ENCODE data around the gene MAP6D1.

Gene MAP6D1

GRCh38 chr3:183825456-183826161 lies at the start of gene MAP6D1:
TSS of gene MAP6D1 (minus strand) at chr3:183825577. CDS start at chr3:183825547, 30 bp downstream.
- DNase-seq (ENCODE audit: low read depth in 3 of 3) = peak in 1 of 3 experiments; percentile 35

DNA sequence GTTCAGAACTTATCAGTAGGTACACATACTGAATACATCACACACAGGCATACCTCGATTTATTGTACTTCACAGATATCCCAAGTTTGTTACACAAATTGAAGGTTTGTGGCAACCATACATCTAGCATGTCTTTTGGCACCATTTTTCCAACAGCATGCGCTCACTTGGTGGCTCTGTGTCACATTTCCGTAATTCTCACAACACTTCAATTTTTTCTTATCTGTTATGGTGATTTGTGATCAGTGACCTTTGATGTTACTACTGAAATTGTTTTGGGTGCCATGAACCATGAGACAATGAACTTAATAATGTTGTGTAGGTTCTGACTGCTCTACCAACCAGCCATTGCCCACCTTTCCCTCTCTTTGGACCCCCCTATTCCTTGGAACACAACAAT lies 48.5 kb upstream of the MAP6D1 start:
- DNase-seq (ENCODE audit: low read depth in 3 of 3) = no peak

DNA sequence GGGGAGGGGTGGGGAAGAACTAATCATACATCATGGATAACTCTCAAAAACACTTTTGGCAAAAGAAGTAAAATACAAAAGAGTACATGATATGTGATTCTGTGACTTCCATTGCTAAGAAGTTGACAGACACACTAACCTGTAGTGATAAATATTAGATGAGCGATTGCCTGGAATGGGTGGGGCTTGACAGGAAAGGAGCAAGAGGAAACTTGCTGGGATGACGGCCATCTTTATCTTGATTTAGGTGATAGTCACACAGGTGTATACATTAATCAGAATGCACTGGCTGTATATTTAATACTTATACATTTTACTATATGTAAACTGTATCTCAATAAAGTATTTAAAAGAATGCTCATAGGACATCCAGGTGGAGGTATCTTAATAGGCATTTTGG lies 46.2 kb upstream of the MAP6D1 start:
- DNase-seq (ENCODE audit: low read depth in 3 of 3) = no peak

DNA sequence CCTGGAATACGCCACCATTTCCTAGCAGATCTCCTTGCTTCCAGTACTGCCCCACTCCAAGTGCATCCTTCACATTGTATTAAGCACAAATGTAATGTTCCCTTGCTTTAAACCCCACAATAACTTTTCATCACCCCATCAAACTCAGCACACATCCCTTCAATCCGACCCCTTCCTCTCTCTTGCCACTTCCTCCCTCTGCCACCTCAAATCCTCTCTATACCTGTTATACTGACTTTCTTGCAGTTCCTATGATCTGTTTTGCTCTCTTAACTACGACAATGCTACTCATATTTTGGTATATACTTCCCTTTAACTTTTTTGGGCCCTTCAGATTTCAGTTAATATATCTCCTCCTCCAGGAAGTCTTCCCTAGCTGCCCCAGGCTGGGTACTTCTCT lies 45.2 kb upstream of the MAP6D1 start:
- DNase-seq (ENCODE audit: low read depth in 3 of 3) = no peak

DNA sequence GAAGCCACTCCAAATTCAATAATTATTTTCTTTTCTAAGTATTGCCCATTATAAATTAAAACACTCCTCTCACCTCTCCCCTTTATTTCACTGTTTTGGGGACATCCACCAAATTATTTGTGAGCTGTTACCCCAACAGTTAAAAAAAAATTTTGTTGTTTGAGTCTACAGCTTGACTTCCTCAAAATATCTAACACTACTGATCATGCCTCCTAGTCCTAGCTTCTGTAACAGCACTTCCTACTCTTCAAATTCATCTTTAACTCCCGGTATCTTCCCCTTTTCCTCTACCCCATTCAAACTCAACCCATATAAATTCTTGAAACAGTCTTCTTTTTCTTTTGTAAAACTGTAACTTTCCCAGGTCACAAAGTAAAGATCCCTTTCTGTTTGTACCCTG lies 43.4 kb upstream of the MAP6D1 start:
- DNase-seq (ENCODE audit: low read depth in 3 of 3) = no peak

GRCh38 chr3:183862610-183863009 lies 37.2 kb upstream of the MAP6D1 start:
- no peak for DNase-seq (ENCODE audit: low read depth in 3 of 3)

DNA sequence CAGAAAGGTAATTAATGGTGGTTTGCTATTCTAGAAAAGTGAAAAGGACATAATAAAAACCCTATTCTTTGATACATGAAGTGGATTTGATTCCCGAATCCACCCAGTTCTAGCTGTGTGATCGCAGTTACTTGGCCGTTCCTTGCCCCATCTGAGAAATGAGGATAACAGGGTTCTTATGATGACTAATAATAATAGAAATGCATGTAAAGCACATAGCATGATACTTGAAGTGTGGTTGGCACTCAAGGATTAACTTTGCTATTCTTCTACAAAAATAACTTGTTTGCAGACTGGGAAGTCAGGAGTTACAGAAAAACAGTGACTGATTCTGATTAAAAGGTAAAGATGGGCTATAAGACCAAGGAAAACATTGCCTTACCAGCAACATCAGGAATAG lies 32.5 kb upstream of the MAP6D1 start:
- no peak for DNase-seq (ENCODE audit: low read depth in 3 of 3)

- no peak for DNase-seq (ENCODE audit: low read depth in 3 of 3)
Observed at GRCh38 chr3:183854318-183855035, 29.1 kb upstream of the MAP6D1 start.

- DNase-seq (ENCODE audit: low read depth in 3 of 3) = no peak
Observed at GRCh38 chr3:183845608-183846288, 20.4 kb upstream of the MAP6D1 start.

- no peak for DNase-seq (ENCODE audit: low read depth in 3 of 3)
Observed at GRCh38 chr3:183845090-183845489, 19.7 kb upstream of the MAP6D1 start.

- DNase-seq (ENCODE audit: low read depth in 3 of 3) = no peak
Observed at GRCh38 chr3:183844606-183845005, 19.2 kb upstream of the MAP6D1 start.

- no peak for DNase-seq (ENCODE audit: low read depth in 3 of 3)
Observed at GRCh38 chr3:183839751-183840150, 14.4 kb upstream of the MAP6D1 start.

DNA sequence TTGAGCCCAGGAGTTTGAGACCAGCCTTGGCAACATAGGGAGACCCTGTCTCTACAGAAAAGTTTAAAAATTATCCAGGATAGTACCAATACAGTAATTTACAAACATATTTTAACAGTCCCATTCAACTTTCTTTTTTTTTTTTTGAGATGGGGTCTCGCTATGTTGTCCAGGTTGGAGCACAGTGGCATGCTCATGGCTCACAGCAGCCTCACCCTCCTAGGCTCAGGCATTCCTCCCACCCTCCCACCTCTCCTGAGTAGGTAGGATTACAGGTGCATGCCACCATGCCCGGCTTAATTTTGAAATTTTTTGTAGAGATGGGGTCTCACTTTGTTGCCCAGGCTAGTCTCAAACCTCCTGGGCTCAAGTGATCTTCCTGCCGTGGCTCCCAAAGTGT lies 12.5 kb upstream of the MAP6D1 start:
- DNase-seq (ENCODE audit: low read depth in 3 of 3) = no peak

- no peak for DNase-seq (ENCODE audit: low read depth in 3 of 3)
Observed at GRCh38 chr3:183837390-183837789, 12.0 kb upstream of the MAP6D1 start.

DNA sequence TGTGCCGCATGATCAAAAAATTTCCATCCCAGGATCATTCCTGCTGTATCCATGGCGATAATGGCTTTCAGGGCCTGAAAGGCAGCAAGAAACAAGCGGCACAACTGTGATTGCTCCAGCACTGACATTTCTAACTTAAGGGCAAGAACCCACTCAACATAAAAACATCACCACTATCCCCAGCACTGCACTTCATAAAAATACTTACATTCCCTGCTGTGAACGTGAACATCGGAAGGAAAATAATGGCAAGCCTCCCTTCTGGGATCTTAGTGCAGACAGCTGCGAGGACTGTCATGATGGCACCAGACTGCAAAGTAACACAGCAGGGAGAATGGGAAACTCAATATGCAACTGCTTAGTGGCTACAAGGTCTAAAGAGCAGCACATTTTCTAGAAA lies 8.1 kb upstream of the MAP6D1 start:
- DNase-seq (ENCODE audit: low read depth in 3 of 3) = no peak

- no peak for DNase-seq (ENCODE audit: low read depth in 3 of 3)
Observed at GRCh38 chr3:183830187-183830586, 4.8 kb upstream of the MAP6D1 start.

- DNase-seq (ENCODE audit: low read depth in 3 of 3) = no peak
Observed at GRCh38 chr3:183829466-183829865, 4.1 kb upstream of the MAP6D1 start.

GRCh38 chr3:183828538-183828870 lies 3.1 kb upstream of the MAP6D1 start:
- no peak for DNase-seq (ENCODE audit: low read depth in 3 of 3)

DNA sequence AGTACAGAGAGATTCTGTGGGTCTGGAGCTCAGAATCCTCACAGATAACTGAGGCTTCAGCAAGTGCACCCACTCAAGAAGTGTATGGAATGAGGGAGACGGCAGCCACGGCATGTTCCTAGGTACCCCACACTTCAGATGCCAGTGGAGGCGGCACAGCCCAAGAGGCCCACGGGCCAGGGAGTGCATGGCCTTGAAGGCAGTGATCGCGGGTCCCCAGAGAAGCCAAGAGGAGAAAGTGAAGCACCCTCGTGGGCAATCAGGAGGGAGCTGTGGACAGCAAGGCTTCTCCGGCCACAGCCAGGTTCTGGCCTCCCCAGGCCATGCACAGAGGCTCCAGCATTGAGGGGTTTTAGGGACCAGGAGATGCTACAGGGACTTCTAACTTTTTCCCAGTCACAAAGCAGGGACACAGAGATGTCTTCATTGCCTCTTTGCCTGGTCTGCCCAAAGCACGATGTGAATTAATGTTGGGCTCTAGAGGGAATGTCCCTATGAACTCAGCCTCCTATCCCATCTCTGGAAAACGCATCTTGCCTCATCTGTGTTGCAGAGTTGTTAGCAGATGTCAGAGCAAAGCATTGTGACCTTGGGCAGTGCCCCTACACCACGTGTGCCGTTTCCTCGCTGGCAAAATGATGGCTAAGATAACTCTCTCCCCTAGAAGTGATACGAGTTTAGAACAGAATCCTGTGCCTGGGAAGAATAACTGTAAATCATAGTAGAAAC lies 2.6 kb upstream of the MAP6D1 start:
- DNase-seq (ENCODE audit: low read depth in 3 of 3) = no peak

GRCh38 chr3:183826448-183827250 lies 1.3 kb upstream of the MAP6D1 start:
- DNase-seq (ENCODE audit: low read depth in 3 of 3) = no peak

DNA sequence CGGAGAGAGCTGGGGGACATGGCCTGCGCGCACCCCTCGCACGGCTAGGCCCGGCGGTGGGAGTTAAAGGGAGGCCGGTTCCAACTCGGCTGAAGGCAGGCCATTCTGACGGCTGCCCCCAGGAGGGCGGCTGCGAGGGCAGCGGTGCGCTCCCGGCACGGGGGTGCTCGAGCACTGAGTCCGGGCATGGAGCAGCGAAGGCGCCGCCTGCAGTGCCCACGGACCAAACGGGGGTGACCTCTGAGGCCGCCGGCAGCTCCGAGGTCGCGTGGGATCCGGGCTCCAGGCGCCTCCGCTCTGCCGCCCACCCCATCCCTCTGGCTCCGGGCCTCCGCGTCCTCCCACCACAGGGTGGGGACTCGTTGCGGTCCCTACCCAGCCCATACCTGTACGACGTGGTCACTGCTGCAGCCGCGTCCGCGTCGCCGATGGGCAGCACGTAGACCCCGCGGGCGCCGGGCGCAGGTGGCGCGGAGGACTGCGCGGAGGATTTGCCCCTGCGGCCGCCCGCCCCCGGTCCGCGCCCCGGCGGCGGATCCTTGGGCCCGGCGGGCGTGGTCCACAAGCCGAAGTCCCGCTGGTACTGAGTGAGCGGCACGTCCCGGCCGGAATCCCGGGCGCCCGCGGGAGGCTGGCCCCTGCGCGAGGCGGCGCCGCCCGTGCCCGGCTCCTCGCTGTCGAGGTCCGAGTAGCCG lies 469 bp downstream of the MAP6D1 start:
- DNase-seq (ENCODE audit: low read depth in 3 of 3) = peak in 1 of 3 experiments; percentile 12
